ENCODE data around the gene MOSMO.

- TF ChIP-seq YY1 (IDR thresholded peaks at IDR 0.05; ENCODE audit: low read depth, low read length) (no peak), EP300 (IDR thresholded peaks at IDR 0.05; ENCODE audit: borderline replicate concordance in 1 of 2, control insufficient read depth in 1 of 2, low read depth in 2 of 2, low read length in 2 of 2) (no peak), CTCF (IDR thresholded peaks at IDR 0.05 in 2 of 3, conservative IDR thresholded peaks at IDR 0.05 in 1 of 3; ENCODE audit: control insufficient read depth in 2 of 3, extremely low read depth in 1 of 3, insufficient read depth in 1 of 3, low read depth in 3 of 3, low read length in 3 of 3) (no peak), RCOR1 (conservative IDR thresholded peaks at IDR 0.05; ENCODE audit: low read depth, low read length) (no peak), POLR2A (IDR thresholded peaks at IDR 0.05; ENCODE audit: low read depth, low read length) (no peak), PBX3 (IDR thresholded peaks at IDR 0.05; ENCODE audit: insufficient replicate concordance, low read depth, low read length) (no peak), ZBED1 (IDR thresholded peaks at IDR 0.05; ENCODE audit: borderline replicate concordance) (no peak), POLR2AphosphoS5 (IDR thresholded peaks at IDR 0.05; ENCODE audit: low read length) (no peak), BACH1 (IDR thresholded peaks at IDR 0.05; ENCODE audit: borderline replicate concordance) (no peak)
Measured at GRCh38 chr16:22029632-22030031, 21.7 kb downstream of the MOSMO start.
